PC-9 (cell line): ENCODE results near the gene UGT2B15. TPM values are rescaled to one million over a fixed set of nuclear protein-coding genes. Genes with fewer than 3 reads are reported as not detected.
"Not testable (repeated sequence)": the region's sequence is repeated elsewhere in the genome, so short reads cannot be mapped to it uniquely, and the experiment has no call there.

Experiments
- Bru-seq: library from RNA; stranded (reverse); fragments of 400-500 nt; gene quantifications from one replicate; lab custom pipeline; 2021; lab: Mats Ljungman, UMichigan
- BruChase-seq, 2 experiments: library from RNA; stranded (reverse); fragments of 400-500 nt; gene quantifications; one replicate each; lab custom pipeline; 2021; lab: Mats Ljungman, UMichigan
- BruUV-seq: library from RNA; stranded (reverse); fragments of 400-500 nt; replicated peaks from 2 replicates; lab custom pipeline; 2021; lab: Mats Ljungman, UMichigan
- CTCF ChIA-PET: fragments of 300-600 bp; sonication (Branson Sonifier 250); formaldehyde crosslinking; loops from one replicate; lab custom pipeline; 2022; ENCODE audit warnings: antibody characterized with exemption; lab: Charles Lee
- POLR2A ChIA-PET: fragments of 300-600 bp; sonication (Branson Sonifier 250); formaldehyde crosslinking; loops from one replicate; lab custom pipeline; 2022; ENCODE audit warnings: antibody characterized with exemption; ENCODE audit not compliant: unreplicated experiment; lab: Charles Lee
- DNase-seq, 2 experiments: peaks; one replicate each; pipeline versions ENCODE4 v3.0.0 to v3.0.0-alpha.2; 2015 to 2022; ENCODE audit warnings: mixed read lengths in 1 of 2
- H2AFZ ChIP-seq: fragments of 200-600 bp; sonication (generic); 2 replicates; pipeline ENCODE4 v1.8.1; 2017; ENCODE audit warnings: antibody characterized with exemption
- H3F3A ChIP-seq: fragments of 200-600 bp; sonication (generic); 2 replicates; pipeline ENCODE4 v1.8.1; 2017; ENCODE audit warnings: antibody characterized with exemption, mild to moderate bottlenecking, low read depth; ENCODE audit not compliant: insufficient read depth
- H3K27ac ChIP-seq: fragments of 200-600 bp; sonication (generic); 2 replicates; pipeline ENCODE4 v1.6.1; 2016; ENCODE audit warnings: mixed run types
- H3K27me3 ChIP-seq: fragments of 200-600 bp; sonication (generic); 2 replicates; pipeline ENCODE4 v1.6.1; 2016; ENCODE audit warnings: low read depth, mixed run types; ENCODE audit not compliant: insufficient read depth
- H3K36me3 ChIP-seq: fragments of 200-600 bp; sonication (generic); 2 replicates; pipeline ENCODE4 v1.6.1; 2016; ENCODE audit warnings: low read depth, mixed run types
- H3K4me1 ChIP-seq: fragments of 200-600 bp; sonication (generic); replicated peaks from 2 replicates; pipeline ENCODE4 v1.6.1; 2016; ENCODE audit warnings: mixed run types; ENCODE audit not compliant: insufficient read depth
- H3K4me2 ChIP-seq: fragments of 200-600 bp; sonication (generic); 2 replicates; pipeline ENCODE4 v1.6.1; 2017; ENCODE audit warnings: mixed run types
- H3K4me3 ChIP-seq: fragments of 200-600 bp; sonication (generic); 2 replicates; pipeline ENCODE4 v1.6.1; 2016; ENCODE audit warnings: mixed run types
- H3K79me2 ChIP-seq: fragments of 200-600 bp; sonication (generic); 2 replicates; pipeline ENCODE4 v1.6.1; 2017; ENCODE audit warnings: low read depth, mixed run types
- H3K9me2 ChIP-seq: fragments of 200-600 bp; sonication (generic); 2 replicates; pipeline ENCODE4 v1.8.1; 2017; ENCODE audit warnings: mild to moderate bottlenecking; ENCODE audit not compliant: insufficient read depth
- H3K9me3 ChIP-seq: fragments of 200-600 bp; sonication (generic); 2 replicates; pipeline ENCODE4 v1.8.1; 2016; ENCODE audit warnings: low read depth; ENCODE audit not compliant: insufficient read depth
- H4K20me1 ChIP-seq: fragments of 200-600 bp; sonication (generic); 2 replicates; pipeline ENCODE4 v1.8.1; 2017; ENCODE audit not compliant: insufficient read depth
- EZH2 ChIP-seq: fragments of 200-600 bp; sonication (generic); IDR thresholded peaks from 2 replicates; pipeline ENCODE4 v1.8.0; 2017; ENCODE audit warnings: antibody characterized with exemption, low read depth
- intact Hi-C: fragments of 100-400 bp; cut with micrococcal nuclease; formaldehyde crosslinking; loops from one replicate; pipeline ENCODE4 v1.10.0; 2022; ENCODE audit not compliant: unreplicated experiment
- long read RNA-seq: library from polyadenylated mRNA; stranded (forward); transcript quantifications from one replicate; pipeline ENCODE4 v2.0.0, GENCODE V29; 2022
- total RNA-seq: library from RNA; stranded (reverse); gene quantifications from 2 replicates; pipeline ENCODE4 v1.2.3, GENCODE V29; 2021
- TF ChIP-seq, protein P1 (sequence below): fragments of 200-600 bp; sonication (generic); conservative IDR thresholded peaks from 2 replicates; pipeline ENCODE4 v1.6.1; 2017; ENCODE audit warnings: mixed run types, antibody characterized with exemption, mild to moderate bottlenecking, moderate library complexity

UGT2B15 gene
- total RNA-seq, result not detected in 2 replicates
- not detected for Bru-seq, nascent RNA
- not detected for BruChase-seq, experiment 1, labeled RNA remaining after a 2-hour chase
- BruChase-seq, experiment 2, labeled RNA remaining after a 6-hour chase, result not detected
- long read RNA-seq, result 0 reads

DNA sequence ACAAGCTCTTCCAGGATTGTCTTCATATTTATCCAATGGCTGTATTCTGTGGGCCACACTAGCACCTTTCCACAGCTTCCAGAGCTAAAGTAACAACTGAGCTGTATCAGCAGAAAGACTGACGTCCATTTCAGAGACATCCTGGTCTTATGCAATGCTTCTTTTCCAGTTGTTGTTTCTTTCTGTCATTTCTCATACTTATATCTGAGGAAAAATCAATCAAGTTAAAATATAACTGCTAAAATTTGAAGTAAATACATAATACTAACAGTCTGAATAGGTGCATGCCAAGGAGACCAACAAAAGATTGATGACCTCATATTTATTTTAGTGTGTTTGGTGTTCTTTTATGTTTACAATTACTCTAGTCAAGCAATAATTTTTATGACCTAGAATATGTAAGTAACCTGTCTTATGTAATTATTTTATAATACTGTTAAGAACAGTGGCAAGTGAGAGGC, at the start of gene UGT2B15:
Gene UGT2B15 (minus strand): TSS at position 174 of the 461 bp plus-strand sequence. CDS start 34 bp downstream, at position 140.
- H3K27me3 ChIP-seq, H3K36me3 ChIP-seq, H3K9me2 ChIP-seq, H3K27ac ChIP-seq, H3K4me3 ChIP-seq, H3F3A ChIP-seq, DNase-seq, H3K79me2 ChIP-seq, H2AFZ ChIP-seq, POLR2A ChIA-PET, H4K20me1 ChIP-seq, intact Hi-C loops, H3K4me2 ChIP-seq, CTCF ChIA-PET, H3K4me1 ChIP-seq, H3K9me3 ChIP-seq, BruUV-seq: not testable (repeated sequence)

DNA sequence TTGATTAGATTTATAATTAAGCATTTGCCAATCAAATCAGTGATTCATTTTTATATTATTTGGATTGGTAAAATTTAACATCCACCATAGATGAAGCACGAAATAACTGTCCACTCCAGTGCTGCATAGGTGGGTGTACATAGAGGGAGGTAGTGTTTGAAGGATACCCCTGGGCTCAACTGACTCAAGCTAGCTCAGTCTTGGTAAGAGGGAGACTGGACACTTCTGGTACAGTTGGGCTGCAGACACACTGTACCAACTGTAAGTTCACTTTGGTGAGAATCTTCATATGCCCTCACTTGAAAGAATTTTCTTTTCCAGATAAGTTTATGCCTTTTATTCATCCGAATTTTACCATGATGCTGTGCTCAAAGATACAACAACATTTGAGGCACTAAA, 48.6 kb upstream of the UGT2B15 start:
- no peaks in the 10 kb centered on the region for H4K20me1 ChIP-seq
- no peak for DNase-seq
- H3K9me2 ChIP-seq, result 0 out of 2 replicates have a peak, but pooled peaks cover 3% of the 10 kb centered on the region
- ChIA-PET CTCF (no interaction called here), POLR2A (no interaction called here)
- intact Hi-C loops, result no loop called here
- no peaks in the 10 kb centered on the region for H3K36me3 ChIP-seq
- no TSS peak for BruUV-seq
- no peaks in the 10 kb centered on the region for H3K79me2 ChIP-seq
- H3F3A ChIP-seq, result no peaks in the 10 kb centered on the region
- no peak overlapping the region for H3K27ac ChIP-seq
- TF ChIP-seq EZH2, result no peak
- TF ChIP-seq, protein P1, sequence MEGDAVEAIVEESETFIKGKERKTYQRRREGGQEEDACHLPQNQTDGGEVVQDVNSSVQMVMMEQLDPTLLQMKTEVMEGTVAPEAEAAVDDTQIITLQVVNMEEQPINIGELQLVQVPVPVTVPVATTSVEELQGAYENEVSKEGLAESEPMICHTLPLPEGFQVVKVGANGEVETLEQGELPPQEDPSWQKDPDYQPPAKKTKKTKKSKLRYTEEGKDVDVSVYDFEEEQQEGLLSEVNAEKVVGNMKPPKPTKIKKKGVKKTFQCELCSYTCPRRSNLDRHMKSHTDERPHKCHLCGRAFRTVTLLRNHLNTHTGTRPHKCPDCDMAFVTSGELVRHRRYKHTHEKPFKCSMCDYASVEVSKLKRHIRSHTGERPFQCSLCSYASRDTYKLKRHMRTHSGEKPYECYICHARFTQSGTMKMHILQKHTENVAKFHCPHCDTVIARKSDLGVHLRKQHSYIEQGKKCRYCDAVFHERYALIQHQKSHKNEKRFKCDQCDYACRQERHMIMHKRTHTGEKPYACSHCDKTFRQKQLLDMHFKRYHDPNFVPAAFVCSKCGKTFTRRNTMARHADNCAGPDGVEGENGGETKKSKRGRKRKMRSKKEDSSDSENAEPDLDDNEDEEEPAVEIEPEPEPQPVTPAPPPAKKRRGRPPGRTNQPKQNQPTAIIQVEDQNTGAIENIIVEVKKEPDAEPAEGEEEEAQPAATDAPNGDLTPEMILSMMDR, result no peak
- H3K27me3 ChIP-seq, result no peaks in the 10 kb centered on the region
- no peak overlapping the region for H2AFZ ChIP-seq
- no peaks in the 10 kb centered on the region for H3K9me3 ChIP-seq
- H3K4me3 ChIP-seq, result no peak overlapping the region
- H3K4me1 ChIP-seq, result no peaks in the 10 kb centered on the region
- H3K4me2 ChIP-seq, result no peak overlapping the region

DNA sequence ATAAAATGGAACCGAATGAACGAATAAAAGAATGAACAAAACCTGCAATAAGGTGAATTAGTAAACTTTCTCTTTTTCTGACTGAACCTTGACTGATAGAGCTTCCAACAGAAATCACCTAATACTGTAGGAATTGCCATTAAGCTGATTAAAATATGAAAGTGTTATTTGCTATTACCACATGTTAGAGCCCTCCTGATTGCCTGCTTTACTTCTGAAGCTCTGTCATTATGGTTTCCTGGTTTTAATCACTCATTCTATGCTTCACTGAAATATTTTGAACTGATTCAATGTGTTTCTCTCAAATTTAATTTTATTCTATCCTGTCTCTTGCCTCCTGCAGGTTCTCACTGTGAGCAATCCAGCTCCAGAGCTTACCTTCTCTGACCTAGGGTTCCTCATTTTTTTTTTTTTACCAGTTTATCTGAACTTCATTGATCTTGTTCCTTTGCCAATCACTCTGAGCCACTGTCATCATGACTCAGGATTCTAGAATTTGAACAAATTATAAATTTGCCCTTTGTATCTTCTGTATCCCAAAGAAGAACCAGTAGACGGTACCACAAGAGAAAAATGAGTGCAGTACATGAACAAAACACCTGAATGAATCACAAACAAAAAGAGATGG, 48.1 kb upstream of the UGT2B15 start:
- 0 out of 2 replicates have a peak, but pooled peaks cover 3% of the 10 kb centered on the region for H3K9me2 ChIP-seq
- no peaks in the 10 kb centered on the region for H3K36me3 ChIP-seq
- no peak for DNase-seq
- BruUV-seq, result no TSS peak
- H2AFZ ChIP-seq, result no peak overlapping the region
- H3F3A ChIP-seq, result no peaks in the 10 kb centered on the region
- no peaks in the 10 kb centered on the region for H3K4me1 ChIP-seq
- no peak overlapping the region for H3K4me2 ChIP-seq
- no peak for TF ChIP-seq EZH2
- TF ChIP-seq, protein P1, result no peak
- H3K9me3 ChIP-seq, result no peaks in the 10 kb centered on the region
- H3K79me2 ChIP-seq, result no peaks in the 10 kb centered on the region
- H3K4me3 ChIP-seq, result no peak overlapping the region
- no peak overlapping the region for H3K27ac ChIP-seq
- no peaks in the 10 kb centered on the region for H4K20me1 ChIP-seq
- intact Hi-C loops, result no loop called here
- ChIA-PET CTCF (no interaction called here), POLR2A (no interaction called here)
- no peaks in the 10 kb centered on the region for H3K27me3 ChIP-seq
